ENCODE data around the gene TRAPPC12. TPM values are rescaled to one million over a fixed set of nuclear protein-coding genes. Genes with fewer than 3 reads are reported as not detected.

TRAPPC12 gene
- total RNA-seq, 4 donors from 2014 or later, result 78.2 to 341 (median 183) TPM

- no peak for DNase-seq
- peaks cover 0 to 14% (median 4%) of the 10 kb centered on the region in 4 donors for H3K36me3 ChIP-seq
- peaks cover 0 to 4% (median 2%) of the 10 kb centered on the region in 4 donors for H3K4me1 ChIP-seq
- no peaks in the 10 kb centered on the region for H3K9me3 ChIP-seq
- in situ Hi-C loops (cut with MboI; ENCODE audit: low pct_ligation_motif_present in 1 of 4, low pct_unique_long_range_greater_than_20kb in 1 of 4, low sequenced_read_pairs in 3 of 4), result no loop called here
- no peak overlapping the region for H3K27ac ChIP-seq
- H3K27me3 ChIP-seq, result no peaks in the 10 kb centered on the region
- H3K4me3 ChIP-seq, result no peak overlapping the region
- TF ChIP-seq POLR2AphosphoS5 (IDR thresholded peaks at IDR 0.05) (no peak), CTCF (IDR thresholded peaks at IDR 0.05) (no peak), EP300 (IDR thresholded peaks at IDR 0.05; ENCODE audit: low read depth) (no peak), POLR2A (IDR thresholded peaks at IDR 0.05) (no peak)
- intact Hi-C loops (cut with DNase I; ENCODE audit: low total_unique reads), result no loop called here
- 86 to 88% methylated on average over 5 to 23 of the region's 25 CpGs for WGBS, 2 donors (ENCODE audit: low coverage in 1 of 2)
These were observed 79.9 kb downstream of the TRAPPC12 start for GRCh38 chr2:3459185-3460015.

GRCh38 chr2:3460156-3460555 is 80.7 kb downstream of the TRAPPC12 start:
- no peak overlapping the region for H3K4me3 ChIP-seq
- no peaks in the 10 kb centered on the region for H3K9me3 ChIP-seq
- H3K36me3 ChIP-seq, result peaks cover 0 to 8% (median 3%) of the 10 kb centered on the region in 4 donors
- whole genome bisulfite sequencing, 2 donors (ENCODE audit: low coverage in 1 of 2), result 86 to 92% methylated on average over 10 to 11 of the region's 11 CpGs
- H3K27ac ChIP-seq, result no peak overlapping the region
- intact Hi-C loops (cut with DNase I; ENCODE audit: low total_unique reads), result no loop called here
- no peaks in the 10 kb centered on the region for H3K27me3 ChIP-seq
- peaks cover 0 to 4% (median 2%) of the 10 kb centered on the region in 4 donors for H3K4me1 ChIP-seq
- TF ChIP-seq EP300 (IDR thresholded peaks at IDR 0.05; ENCODE audit: low read depth) (no peak), POLR2AphosphoS5 (IDR thresholded peaks at IDR 0.05) (no peak), CTCF (IDR thresholded peaks at IDR 0.05) (no peak), POLR2A (IDR thresholded peaks at IDR 0.05) (no peak)
- in situ Hi-C loops (cut with MboI; ENCODE audit: low pct_ligation_motif_present in 1 of 4, low pct_unique_long_range_greater_than_20kb in 1 of 4, low sequenced_read_pairs in 3 of 4), result no loop called here
- DNase-seq, result no peak

GRCh38 chr2:3460831-3461800 is 81.6 kb downstream of the TRAPPC12 start:
- 75 to 86% methylated on average over 2 to 33 of the region's 38 CpGs for WGBS, 2 donors (ENCODE audit: low coverage in 1 of 2)
- TF ChIP-seq EP300 (IDR thresholded peaks at IDR 0.05; ENCODE audit: low read depth) (no peak), POLR2AphosphoS5 (IDR thresholded peaks at IDR 0.05) (no peak), POLR2A (IDR thresholded peaks at IDR 0.05) (no peak), CTCF (IDR thresholded peaks at IDR 0.05) (no peak)
- H3K4me1 ChIP-seq, result peaks cover 0 to 4% (median 2%) of the 10 kb centered on the region in 4 donors
- H3K27ac ChIP-seq, result peak overlapping the region in 1 of 4 donors; percentile 65
- intact Hi-C loops (cut with DNase I; ENCODE audit: low total_unique reads) (no loop called here), in situ Hi-C loops (cut with MboI; ENCODE audit: low pct_ligation_motif_present in 1 of 4, low pct_unique_long_range_greater_than_20kb in 1 of 4, low sequenced_read_pairs in 3 of 4) (no loop called here)
- DNase-seq, result no peak
- H3K27me3 ChIP-seq, result no peaks in the 10 kb centered on the region
- no peak overlapping the region for H3K4me3 ChIP-seq
- no peaks in the 10 kb centered on the region for H3K9me3 ChIP-seq
- H3K36me3 ChIP-seq, result peaks cover 0 to 8% (median 3%) of the 10 kb centered on the region in 4 donors

Data from transverse colon (tissue), 4 donors.